Stomach (tissue), 9 donors: ENCODE results near the gene ANKRD36. TPM values are rescaled to one million over a fixed set of nuclear protein-coding genes. Genes with fewer than 3 reads are reported as not detected.
"Not testable (repeated sequence)": the region's sequence is repeated elsewhere in the genome, so short reads cannot be mapped to it uniquely, and the experiment has no call there.

Experiments
- DNase-seq, 2 donors: peaks; one replicate each; pipeline versions ENCODE4 v3.0.0 to v3.0.0-alpha.2; 2013 to 2019
- H3K27ac ChIP-seq, 5 donors: fragments of 200-600 bp in 4 of 5; sonication (generic) in 4 of 5; one replicate each; pipeline ENCODE4 v1.5.1; 2013 to 2019; ENCODE audit warnings: mild to moderate bottlenecking in 1 of 5, moderate library complexity in 1 of 5
- H3K27me3 ChIP-seq, 3 donors: fragments of 200-600 bp; sonication (generic); one replicate each; pipeline ENCODE4 v1.5.1; 2017 to 2019; ENCODE audit warnings: mixed run types in 1 of 3
- H3K36me3 ChIP-seq, 4 donors: fragments of 200-600 bp; sonication (generic); 1 replicate in 3 of 4; 2 replicates in 1 of 4; pipeline ENCODE4 v1.5.1; 2016 to 2019
- H3K4me1 ChIP-seq, 4 donors: fragments of 200-600 bp; sonication (generic); one replicate each; pipeline ENCODE4 v1.5.1; 2016 to 2019
- H3K4me3 ChIP-seq, 4 donors: fragments of 200-600 bp; sonication (generic) in 3 of 4; one replicate each; pipeline ENCODE4 v1.5.1; 2016 to 2019; ENCODE audit warnings: mild to moderate bottlenecking in 1 of 4
- H3K9me3 ChIP-seq, 4 donors: fragments of 200-600 bp; sonication (generic); one replicate each; pipeline ENCODE4 v1.5.1; 2016 to 2019
- WGBS, 5 donors: extraction: QIAGEN DNeasy Blood & Tissue Kit in 3 of 5; methylation state at CpG; one replicate each; pipeline versions ENCODE4 v1.1.5 to v1.1.7; 2013 to 2018; 5-methylcytosine and 5-hydroxymethylcytosine counted together
- intact Hi-C: fragments of 100-400 bp; cut with DNase I; formaldehyde crosslinking; loops from one replicate; pipeline ENCODE4 v1.15.1; 2023; ENCODE audit warnings: low total_unique reads
- polyA plus RNA-seq, 3 donors: library from polyadenylated mRNA; stranded (reverse); fragments of 200-250 nt; gene quantifications; one replicate each; pipeline ENCODE4 v1.2.3, GENCODE V29; 2013
- total RNA-seq, 5 donors: library from RNA; depleted of rRNA; stranded (reverse); fragments of >200 nt; gene quantifications; one replicate each; pipeline versions ENCODE4 v1.1.0 to v1.2.3, GENCODE V29; 2014 to 2016
- donor health status: healthy with polysubstance abuse.
- donor health status: Bipolar disorder and iron deficiency.
- donor health status: healthy.

ANKRD36 gene
- total and polyA plus RNA-seq, 8 donors: 1.1 to 100 (median 47.9) TPM

- DNase-seq, H3K4me1 ChIP-seq, intact Hi-C loops, H3K4me3 ChIP-seq, H3K9me3 ChIP-seq, H3K27me3 ChIP-seq, H3K36me3 ChIP-seq, H3K27ac ChIP-seq: not testable (repeated sequence)
- WGBS, 5 donors: 58 to 88% (median 68%) methylated on average over 5 to 8 of the region's 10 CpGs
Observed at GRCh38 chr2:97080855-97081254, 32.1 kb upstream of the ANKRD36 start.

DNA sequence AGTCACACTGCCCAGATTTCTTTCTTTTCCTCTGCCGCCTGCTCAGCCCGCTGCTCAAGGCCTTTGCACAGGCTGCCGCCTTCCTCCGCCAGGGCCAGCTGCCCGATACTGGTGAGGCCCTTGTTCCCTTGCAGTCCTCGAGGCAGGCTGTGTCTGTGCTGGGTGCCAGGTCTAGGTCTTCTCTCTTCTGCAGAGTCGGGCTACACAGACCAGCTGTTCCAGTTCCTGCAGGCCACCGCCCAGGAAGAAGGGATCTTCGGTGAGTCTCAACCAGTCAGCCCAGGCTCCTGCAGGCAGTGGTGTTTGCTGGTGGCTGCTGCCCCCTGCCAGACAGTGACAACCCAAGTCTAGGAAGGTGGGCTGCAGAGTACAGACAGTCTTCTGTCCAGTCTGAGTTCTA is 30.7 kb upstream of the ANKRD36 start:
- WGBS, 5 donors: 20 to 45% (median 28%) methylated on average over 3 to 4 of the region's 9 CpGs; no CpG with 5 or more reads in 1 of the 5 donors
- intact Hi-C loops, H3K36me3 ChIP-seq, H3K4me3 ChIP-seq, H3K27me3 ChIP-seq, H3K4me1 ChIP-seq, H3K27ac ChIP-seq, H3K9me3 ChIP-seq: not testable (repeated sequence)
- peak in 1 of 2 donors; percentile 37 for DNase-seq

GRCh38 chr2:97083516-97083915 is 29.4 kb upstream of the ANKRD36 start:
- H3K9me3 ChIP-seq: not testable (repeated sequence)

DNA sequence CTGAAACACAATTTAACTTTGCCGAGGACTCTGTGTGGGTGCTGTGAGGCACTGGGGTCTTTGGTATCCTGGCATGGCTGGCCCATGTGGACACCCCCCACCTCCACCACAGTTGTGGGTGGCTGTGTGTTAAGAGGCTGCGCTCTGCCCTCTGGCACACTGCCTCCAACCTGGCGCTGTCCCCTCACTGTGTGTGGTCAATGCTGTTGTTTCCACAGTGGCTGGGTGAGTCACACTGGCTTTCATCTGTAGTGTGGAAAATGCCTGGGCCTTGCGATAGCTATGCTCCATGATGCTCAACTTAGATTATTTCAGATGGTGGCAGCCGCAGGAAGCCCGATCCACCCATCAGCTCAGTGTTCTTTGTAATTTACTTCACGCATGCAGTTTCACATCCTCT is 27.9 kb upstream of the ANKRD36 start:
- peaks cover 0 to 17% (median 0%) of the 10 kb centered on the region in 4 donors for H3K36me3 ChIP-seq
- intact Hi-C loops, H3K4me1 ChIP-seq, H3K27me3 ChIP-seq, DNase-seq, H3K4me3 ChIP-seq, H3K27ac ChIP-seq, H3K9me3 ChIP-seq: not testable (repeated sequence)
- 40 to 91% (median 83%) methylated on average over 1 to 2 of the region's 7 CpGs for WGBS, 5 donors

More at GRCh38 chr2:97083516-97083915, 29.4 kb upstream of the ANKRD36 start:
- peaks cover 0 to 17% (median 0%) of the 10 kb centered on the region in 4 donors for H3K36me3 ChIP-seq
- H3K4me3 ChIP-seq, intact Hi-C loops, H3K27ac ChIP-seq, DNase-seq, H3K27me3 ChIP-seq, H3K4me1 ChIP-seq: not testable (repeated sequence)
- WGBS, 5 donors: 92 to 96% (median 96%) methylated on average over 7 of the region's 7 CpGs

DNA sequence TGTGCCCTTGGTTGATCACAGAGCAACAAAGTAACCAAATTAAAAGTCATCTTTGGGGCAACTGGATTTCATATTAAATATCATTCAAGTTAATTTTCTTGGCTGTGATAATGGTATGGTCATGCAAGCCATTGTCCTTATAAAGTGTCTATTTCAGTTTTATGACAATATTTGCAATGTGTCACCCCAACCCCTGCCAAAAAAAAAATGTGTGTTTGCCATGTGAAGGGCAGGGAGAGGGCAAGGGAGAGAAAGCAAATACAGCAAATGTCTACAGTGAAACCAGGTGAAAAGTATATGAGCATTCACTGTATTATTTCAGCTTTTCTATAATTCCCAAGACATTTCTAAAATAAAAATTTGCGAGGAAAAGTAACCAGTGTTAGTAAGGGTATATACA is 24.2 kb upstream of the ANKRD36 start:
- Histone ChIP-seq H3K36me3 (peaks cover 0 to 28% (median 0%) of the 10 kb centered on the region in 4 donors), H3K27ac (peak overlapping the region in 3 of 5 donors; percentile 13 to 27 (median 20))
- H3K27me3 ChIP-seq, H3K4me1 ChIP-seq, H3K9me3 ChIP-seq, H3K4me3 ChIP-seq, intact Hi-C loops: not testable (repeated sequence)
- 27 to 83% (median 69%) methylated on average over 1 of the region's 1 CpG for WGBS, 5 donors
- DNase-seq: peak in 1 of 2 donors; percentile 39

DNA sequence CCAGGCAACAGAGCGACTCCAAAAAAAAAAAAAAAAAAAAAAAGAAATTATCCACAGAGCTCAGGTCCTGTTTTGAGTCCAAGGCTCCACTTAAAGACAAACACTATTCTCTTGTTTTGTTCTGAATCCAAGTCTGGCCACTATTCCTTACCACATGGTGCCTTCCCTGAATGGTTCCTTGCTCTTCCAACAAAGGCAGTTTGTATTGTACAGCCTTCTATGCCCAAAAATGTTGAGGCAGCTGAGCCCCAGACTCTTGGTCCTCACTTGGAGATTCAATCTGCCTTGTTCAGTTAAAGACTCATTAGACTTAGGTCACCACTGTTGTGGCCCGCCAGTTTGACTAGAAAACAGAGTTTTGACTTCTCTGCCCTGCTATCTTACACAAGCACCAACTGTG is 20.0 kb upstream of the ANKRD36 start:
- H3K4me3 ChIP-seq, H3K27me3 ChIP-seq, intact Hi-C loops, DNase-seq, H3K9me3 ChIP-seq: not testable (repeated sequence)
- H3K4me1 ChIP-seq: peaks cover 7 to 15% (median 11%) of the 10 kb centered on the region in 4 donors
- 79 to 100% (median 94%) methylated on average over 2 of the region's 2 CpGs for WGBS, 5 donors
- peaks cover 0 to 16% (median 0%) of the 10 kb centered on the region in 4 donors for H3K36me3 ChIP-seq
- H3K27ac ChIP-seq: peak overlapping the region in 1 of 5 donors; percentile 20

DNA sequence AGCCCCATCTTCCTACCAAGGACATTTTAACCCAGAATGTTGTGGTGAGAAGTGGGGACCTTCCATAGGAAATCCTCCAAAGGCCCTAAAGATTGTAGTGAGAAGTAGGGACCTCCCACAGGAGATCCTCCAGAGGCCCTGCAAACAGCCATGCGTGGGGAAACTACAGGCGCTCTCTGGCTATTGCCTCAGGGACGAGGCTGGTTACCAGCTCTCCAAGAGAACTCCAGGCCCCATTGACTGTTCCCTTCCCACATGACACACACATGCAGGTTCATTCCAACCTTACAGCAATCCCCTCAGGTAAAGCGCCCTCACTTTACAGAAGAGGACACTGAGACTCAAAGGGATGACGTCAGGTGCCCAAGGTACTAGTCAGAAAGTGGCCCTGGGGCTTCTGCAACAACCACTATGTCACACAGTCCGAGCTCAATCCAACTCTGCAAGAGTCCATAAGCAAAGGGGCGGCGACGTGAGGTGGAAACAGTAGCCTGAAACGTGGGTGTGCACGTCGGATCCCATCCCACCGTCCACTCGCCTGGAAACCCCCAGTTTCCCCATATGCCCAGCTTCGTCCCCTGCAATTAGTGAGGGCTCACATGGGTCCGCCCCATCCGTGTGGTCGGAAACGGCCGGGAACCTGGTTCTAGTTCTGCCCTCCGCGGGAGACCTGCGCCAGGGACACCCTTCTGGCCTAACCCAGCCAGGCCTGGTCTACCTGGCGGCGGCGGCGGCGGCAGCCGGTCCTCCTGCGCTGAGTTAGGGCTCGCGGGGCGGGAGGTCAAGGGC is 18.8 kb upstream of the ANKRD36 start:
- H3K4me1 ChIP-seq: peaks cover 7 to 15% (median 11%) of the 10 kb centered on the region in 4 donors
- peaks cover 0 to 11% (median 0%) of the 10 kb centered on the region in 4 donors for H3K36me3 ChIP-seq
- H3K9me3 ChIP-seq, intact Hi-C loops, H3K27me3 ChIP-seq, DNase-seq: not testable (repeated sequence)
- WGBS, 5 donors: 69 to 75% (median 73%) methylated on average over 2 to 4 of the region's 33 CpGs
- H3K4me3 ChIP-seq: peak overlapping the region; percentile 31 to 47 (median 42)
- peak overlapping the region in 3 of 5 donors; percentile 30 to 83 (median 78) for H3K27ac ChIP-seq

- Histone ChIP-seq H3K27ac (peak within 1 kb of the TSS; percentile 56 to 83 (median 70)), H3K36me3 (peaks cover 0 to 11% (median 0%) of the 10 kb centered on the region in 4 donors), H3K4me1 (peaks cover 7 to 15% (median 11%) of the 10 kb centered on the region in 4 donors), H3K4me3 (peak within 1 kb of the TSS; percentile 31 to 47 (median 42))
- DNase-seq: peak; percentile 92 to 94
- 2 to 11% (median 6%) methylated on average over 5 to 38 of the region's 48 CpGs for WGBS, 5 donors
- intact Hi-C loops, H3K9me3 ChIP-seq, H3K27me3 ChIP-seq: not testable (repeated sequence)
Observed at GRCh38 chr2:97094772-97095611, 18.0 kb upstream of the ANKRD36 start, which contains the start of gene FAHD2B. TSS of gene FAHD2B (minus strand) at chr2:97094882. CDS start at chr2:97091706, 3,176 bp downstream.
